Gastroesophageal sphincter (tissue), 3 donors: Measurements from ENCODE around the gene CPT2.

ENCODE experiments used
- EP300 ChIP-seq: sonication (generic); formaldehyde crosslinking; IDR thresholded peaks from one replicate; pipeline ENCODE4 v1.6.1; 2017; ENCODE audit warnings: antibody characterized with exemption, mild to moderate bottlenecking
- POLR2AphosphoS5 ChIP-seq: sonication (generic); formaldehyde crosslinking; IDR thresholded peaks from one replicate; pipeline ENCODE4 v1.6.1; 2017; ENCODE audit warnings: antibody characterized with exemption
- TF ChIP-seq, protein P1 (sequence below), 4 experiments: fragments of 200-600 bp in 2 of 4; fragments of 450-650 bp in 2 of 4; sonication (generic) in 1 of 4; IDR thresholded peaks; one replicate each; pipeline ENCODE4 v1.5.1; 2017 to 2019; ENCODE audit warnings: antibody characterized with exemption in 4 of 4, mild to moderate bottlenecking in 2 of 4, moderate library complexity in 2 of 4

DNA sequence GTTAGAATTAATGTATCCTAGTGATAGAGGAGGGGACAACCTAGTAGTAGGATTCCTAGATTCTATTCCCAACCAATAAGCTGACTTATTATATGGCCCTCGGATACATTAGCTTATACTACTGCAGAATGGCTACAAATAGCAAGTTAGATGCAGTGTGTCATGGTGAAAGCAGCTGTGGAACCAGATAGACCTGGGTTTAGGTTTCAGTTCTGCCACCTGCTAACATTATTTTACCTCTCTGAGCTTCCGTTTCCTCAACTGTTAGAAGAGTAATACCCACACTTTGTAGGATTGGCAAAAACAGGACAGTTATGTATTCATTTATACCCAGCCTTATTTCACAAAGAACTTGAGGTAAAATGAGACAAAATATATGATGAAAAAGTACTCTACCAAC, 63.3 kb downstream of the CPT2 start:
- TF ChIP-seq, protein P1, sequence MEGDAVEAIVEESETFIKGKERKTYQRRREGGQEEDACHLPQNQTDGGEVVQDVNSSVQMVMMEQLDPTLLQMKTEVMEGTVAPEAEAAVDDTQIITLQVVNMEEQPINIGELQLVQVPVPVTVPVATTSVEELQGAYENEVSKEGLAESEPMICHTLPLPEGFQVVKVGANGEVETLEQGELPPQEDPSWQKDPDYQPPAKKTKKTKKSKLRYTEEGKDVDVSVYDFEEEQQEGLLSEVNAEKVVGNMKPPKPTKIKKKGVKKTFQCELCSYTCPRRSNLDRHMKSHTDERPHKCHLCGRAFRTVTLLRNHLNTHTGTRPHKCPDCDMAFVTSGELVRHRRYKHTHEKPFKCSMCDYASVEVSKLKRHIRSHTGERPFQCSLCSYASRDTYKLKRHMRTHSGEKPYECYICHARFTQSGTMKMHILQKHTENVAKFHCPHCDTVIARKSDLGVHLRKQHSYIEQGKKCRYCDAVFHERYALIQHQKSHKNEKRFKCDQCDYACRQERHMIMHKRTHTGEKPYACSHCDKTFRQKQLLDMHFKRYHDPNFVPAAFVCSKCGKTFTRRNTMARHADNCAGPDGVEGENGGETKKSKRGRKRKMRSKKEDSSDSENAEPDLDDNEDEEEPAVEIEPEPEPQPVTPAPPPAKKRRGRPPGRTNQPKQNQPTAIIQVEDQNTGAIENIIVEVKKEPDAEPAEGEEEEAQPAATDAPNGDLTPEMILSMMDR (IDR thresholded peaks at IDR 0.05): no peak
- TF ChIP-seq POLR2AphosphoS5: no peak
- no peak for TF ChIP-seq EP300
